CD4-positive, alpha-beta T cell (primary cell): Measurements from ENCODE around the gene ARHGEF39. TPM values are rescaled to one million over a fixed set of nuclear protein-coding genes. Genes with fewer than 3 reads are reported as not detected.
"Not testable (repeated sequence)": the region's sequence is repeated elsewhere in the genome, so short reads cannot be mapped to it uniquely, and the experiment has no call there.

Experiments used
- ATAC-seq: fragments of 200-7000 bp; cut with Tn5 transposase; one replicate; pipeline ENCODE4 v1.10.0; 2022; ENCODE audit warnings: mild to moderate bottlenecking; ENCODE audit not compliant: poor library complexity
- CTCF ChIA-PET: fragments of 350-600 bp; sonication (Branson Sonifier 250); formaldehyde crosslinking; loops from one replicate; lab custom pipeline; 2021; ENCODE audit warnings: antibody characterized with exemption, inconsistent platforms; lab: Charles Lee
- POLR2A ChIA-PET: fragments of 350-600 bp; sonication (Branson Sonifier 250); formaldehyde crosslinking; loops from one replicate; lab custom pipeline; 2021; ENCODE audit warnings: antibody characterized with exemption, inconsistent platforms; lab: Charles Lee
- DNase-seq, 14 experiments: peaks; one replicate each; pipeline ENCODE4 v3.0.0-alpha.2; 2013 to 2020; ENCODE audit warnings: mixed read lengths in 2 of 14
- H3K27ac ChIP-seq, 2 donors: one replicate each; pipeline versions ENCODE4 v1.5.1 to v1.7.0; 2013; ENCODE audit warnings: low read length in 2 of 2, low read depth in 1 of 2, mild to moderate bottlenecking in 1 of 2
- H3K27me3 ChIP-seq, 2 experiments: 1 replicate in 1 of 2; 2 replicates in 1 of 2; pipeline versions ENCODE4 v1.6.1 to v1.7.0; 2013; ENCODE audit warnings: low read length in 2 of 2, control low read depth in 1 of 2, mild to moderate bottlenecking in 1 of 2, moderate library complexity in 1 of 2; ENCODE audit not compliant: insufficient read depth in 2 of 2, control insufficient read depth in 1 of 2
- H3K36me3 ChIP-seq: one replicate; pipeline ENCODE4 v1.6.1; 2013; ENCODE audit warnings: low read length, control low read depth; ENCODE audit not compliant: insufficient read depth
- H3K4me1 ChIP-seq: one replicate; pipeline ENCODE4 v1.6.1; 2013; ENCODE audit warnings: low read length, control low read depth; ENCODE audit not compliant: insufficient read depth
- H3K4me3 ChIP-seq: one replicate; pipeline ENCODE4 v1.5.1; 2013; ENCODE audit warnings: mild to moderate bottlenecking, low read length, moderate library complexity
- H3K9me3 ChIP-seq, 2 experiments: 1 replicate in 1 of 2; 2 replicates in 1 of 2; pipeline versions ENCODE4 v1.6.1 to v1.7.0; 2013; ENCODE audit warnings: low read length in 2 of 2, mild to moderate bottlenecking in 2 of 2, control low read depth in 1 of 2, moderate library complexity in 1 of 2; ENCODE audit not compliant: control insufficient read depth in 1 of 2, insufficient read depth in 1 of 2
- H3K27ac Mint-ChIP-seq: one replicate; pipeline ENCODE4 v1.8.0; 2020; ENCODE audit warnings: mixed read lengths
- H3K27me3 Mint-ChIP-seq: one replicate; pipeline ENCODE4 v1.8.0; 2021; ENCODE audit warnings: mixed read lengths
- H3K36me3 Mint-ChIP-seq: one replicate; pipeline ENCODE4 v1.8.0; 2021; ENCODE audit warnings: low read depth, mixed read lengths
- H3K4me1 Mint-ChIP-seq: one replicate; pipeline ENCODE4 v1.8.0; 2021; ENCODE audit warnings: low read depth, mixed read lengths
- H3K4me3 Mint-ChIP-seq: one replicate; pipeline ENCODE4 v1.8.0; 2020; ENCODE audit warnings: mild to moderate bottlenecking, mixed read lengths
- H3K9me3 Mint-ChIP-seq: one replicate; pipeline ENCODE4 v1.8.0; 2020; ENCODE audit warnings: mixed read lengths
- intact Hi-C, 2 experiments: fragments of 100-400 bp; cut with DNase I in 1 of 2; cut with micrococcal nuclease in 1 of 2; formaldehyde crosslinking; loops; one replicate each; pipeline versions ENCODE4 v1.15.1 to v1.9.0; 2023 to 2025; cut with DNase I, micrococcal nuclease
- total RNA-seq, 174 experiments: library from RNA in 2 of 174; stranded (reverse) in 2 of 174; gene quantifications; one replicate each; pipeline ENCODE4 v1.2.3 and lab custom pipeline; 2021 to 2026
- TF ChIP-seq, protein P1 (sequence below): fragments of 200-600 bp; IDR thresholded peaks from one replicate; pipeline ENCODE4 v1.8.0; 2022; ENCODE audit warnings: antibody characterized with exemption, mild to moderate bottlenecking

ARHGEF39 gene
- total RNA-seq, 2 experiments from 2014 or later, result 0.08 to 0.17 TPM

DNA sequence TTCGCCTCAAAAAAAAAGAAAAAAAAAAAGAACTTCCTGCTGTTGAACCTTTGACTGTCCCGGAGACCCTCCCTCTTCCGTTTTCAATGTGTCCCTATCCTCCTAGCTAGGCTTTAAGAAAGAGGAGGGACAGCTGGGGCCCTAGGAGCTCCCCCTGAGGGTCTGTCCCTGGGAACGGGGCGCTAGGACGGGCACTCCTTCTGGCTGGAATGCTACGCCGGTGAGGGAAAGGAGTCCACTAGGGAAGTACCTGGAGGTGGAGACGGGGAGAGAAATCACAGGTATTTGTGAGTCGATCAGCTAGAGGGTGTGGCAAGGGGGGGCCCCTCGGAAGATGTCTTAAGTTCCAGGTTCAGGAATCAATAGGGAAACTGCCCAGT lies 18.9 kb downstream of the ARHGEF39 start:
- Mint-ChIP-seq H3K27me3 (no peaks in the 10 kb centered on the region), H3K9me3 (no peaks in the 10 kb centered on the region), H3K4me1 (peaks cover 73% of the 10 kb centered on the region), H3K4me3 (peak overlapping the region; percentile 94), H3K27ac (peak overlapping the region; percentile 94), H3K36me3 (peaks cover 32% of the 10 kb centered on the region)
- ATAC-seq, result no peak
- intact Hi-C loops, result loop anchor here (1.0 to 5.0 kb wide), 7 partner anchors 41 to 169 kb away; partner anchors contain the start of genes CREB3 (in 1 of the 2), GBA2 (in 1 of the 2), HINT2 (in 1 of the 2) and RGP1 (in 1 of the 2)
- POLR2A ChIA-PET, result interaction anchor here (0.6 to 6.3 kb wide), 23 partner anchors 11 to 1843 kb away, joined by 3 to 175 read pairs (median 10); partner anchors contain the start of genes ARHGEF39, CCDC107, CD72 and CREB3
- Histone ChIP-seq H3K4me1 (peaks cover 73% of the 10 kb centered on the region), H3K9me3 (no peaks in the 10 kb centered on the region), H3K27me3 (no peaks in the 10 kb centered on the region), H3K27ac (peak overlapping the region; percentile 80 to 82), H3K4me3 (peak overlapping the region; percentile 72), H3K36me3 (peaks cover 8% of the 10 kb centered on the region)
- TF ChIP-seq, protein P1, sequence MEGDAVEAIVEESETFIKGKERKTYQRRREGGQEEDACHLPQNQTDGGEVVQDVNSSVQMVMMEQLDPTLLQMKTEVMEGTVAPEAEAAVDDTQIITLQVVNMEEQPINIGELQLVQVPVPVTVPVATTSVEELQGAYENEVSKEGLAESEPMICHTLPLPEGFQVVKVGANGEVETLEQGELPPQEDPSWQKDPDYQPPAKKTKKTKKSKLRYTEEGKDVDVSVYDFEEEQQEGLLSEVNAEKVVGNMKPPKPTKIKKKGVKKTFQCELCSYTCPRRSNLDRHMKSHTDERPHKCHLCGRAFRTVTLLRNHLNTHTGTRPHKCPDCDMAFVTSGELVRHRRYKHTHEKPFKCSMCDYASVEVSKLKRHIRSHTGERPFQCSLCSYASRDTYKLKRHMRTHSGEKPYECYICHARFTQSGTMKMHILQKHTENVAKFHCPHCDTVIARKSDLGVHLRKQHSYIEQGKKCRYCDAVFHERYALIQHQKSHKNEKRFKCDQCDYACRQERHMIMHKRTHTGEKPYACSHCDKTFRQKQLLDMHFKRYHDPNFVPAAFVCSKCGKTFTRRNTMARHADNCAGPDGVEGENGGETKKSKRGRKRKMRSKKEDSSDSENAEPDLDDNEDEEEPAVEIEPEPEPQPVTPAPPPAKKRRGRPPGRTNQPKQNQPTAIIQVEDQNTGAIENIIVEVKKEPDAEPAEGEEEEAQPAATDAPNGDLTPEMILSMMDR, result no peak
- CTCF ChIA-PET, result interaction anchor here (1.1 to 7.8 kb wide), 14 partner anchors 13 to 529 kb away, joined by 3 to 94 read pairs (median 12); partner anchors contain the start of genes ARHGEF39, CCDC107, CREB3 and FAM221B
- peak in 2 of 14 experiments; percentile 39 to 47 for DNase-seq

DNA sequence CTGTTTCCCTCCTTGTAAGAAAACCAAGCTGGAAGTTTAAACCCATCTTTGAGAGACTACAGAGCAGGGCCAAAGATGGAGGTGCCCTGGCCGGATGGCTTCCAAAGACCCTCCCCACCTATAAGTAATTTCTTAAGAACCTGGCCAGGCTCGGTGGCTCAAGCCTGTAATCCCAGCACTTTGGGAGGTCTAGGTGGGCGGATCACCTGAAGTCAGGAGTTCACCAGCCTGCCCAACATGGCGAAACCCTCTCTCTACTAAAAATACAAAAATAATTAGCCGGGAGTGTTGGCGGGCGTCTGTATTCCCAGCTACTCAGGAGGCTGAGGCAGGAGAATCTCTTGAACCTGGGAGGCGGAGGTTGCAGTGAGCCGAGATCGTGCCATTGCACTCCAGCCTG lies 19.3 kb downstream of the ARHGEF39 start:
- Histone ChIP-seq H3K4me3 (peak overlapping the region; percentile 72), H3K4me1 (peaks cover 69% of the 10 kb centered on the region), H3K27ac (peak overlapping the region; percentile 80 to 82)
- Mint-ChIP-seq H3K27ac (peak overlapping the region; percentile 94), H3K4me1 (peaks cover 73% of the 10 kb centered on the region), H3K4me3 (peak overlapping the region; percentile 94), H3K36me3 (peaks cover 32% of the 10 kb centered on the region)
- H3K9me3 ChIP-seq, H3K27me3 Mint-ChIP-seq, ATAC-seq, H3K9me3 Mint-ChIP-seq, H3K27me3 ChIP-seq, DNase-seq, H3K36me3 ChIP-seq: not testable (repeated sequence)
- ChIA-PET CTCF (interaction anchor here (0.7 to 7.8 kb wide), 12 partner anchors 14 to 539 kb away, joined by 3 to 94 read pairs (median 16); partner anchors contain the start of genes ARHGEF39, CCDC107, CREB3 and RMRP), POLR2A (interaction anchor here (0.8 to 6.3 kb wide), 18 partner anchors 11 to 103 kb away, joined by 4 to 175 read pairs (median 12); partner anchors contain the start of genes ARHGEF39, CCDC107, CD72 and CREB3)
- intact Hi-C loops, result loop anchor here (1.0 to 5.0 kb wide), 7 partner anchors 41 to 169 kb away; partner anchors contain the start of genes CREB3 (in 1 of the 2), GBA2 (in 1 of the 2), HINT2 (in 1 of the 2) and RGP1 (in 1 of the 2)

DNA sequence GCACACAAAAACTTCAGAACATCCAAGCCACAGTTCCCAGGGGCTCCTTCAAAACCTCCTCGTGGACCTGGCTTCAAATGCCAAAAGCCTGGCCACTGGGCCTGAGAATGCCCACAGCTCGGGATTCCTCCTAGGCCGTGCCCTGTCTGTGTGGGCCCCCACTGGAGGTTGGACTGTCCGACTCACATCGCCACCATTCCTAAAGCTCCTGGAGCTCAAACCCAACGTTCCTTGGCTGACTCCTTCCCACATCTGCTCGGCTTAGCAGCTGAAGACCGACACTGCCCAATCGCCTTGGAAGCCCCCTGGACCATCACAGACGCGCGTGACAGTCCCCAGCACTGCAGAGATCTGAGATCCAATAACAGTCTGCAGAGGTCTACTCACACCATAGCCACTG lies 21.9 kb downstream of the ARHGEF39 start:
- DNase-seq, result no peak

DNA sequence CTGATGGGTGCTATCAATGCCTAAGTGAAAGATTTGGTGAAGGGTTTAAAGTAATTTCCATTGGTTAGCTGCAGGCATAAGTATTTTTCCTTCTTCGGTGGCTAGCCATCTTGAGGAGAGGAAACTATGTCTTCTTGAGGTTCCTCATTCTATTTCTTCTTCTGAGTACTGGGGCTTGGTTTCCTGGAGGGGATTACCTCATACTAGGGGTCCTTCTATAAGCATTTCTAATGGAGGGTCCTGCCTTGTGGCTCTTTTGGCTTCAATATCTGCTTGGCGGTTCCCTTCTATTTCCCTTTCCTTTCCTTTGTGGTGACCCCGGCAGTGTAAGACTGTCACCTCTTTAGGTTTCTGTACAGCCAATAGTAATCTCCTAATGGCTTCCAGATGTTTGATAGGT lies 23.5 kb downstream of the ARHGEF39 start:
- peaks cover 14% of the 10 kb centered on the region for H3K36me3 Mint-ChIP-seq
- H3K27ac Mint-ChIP-seq, result peak overlapping the region; percentile 51
- peaks cover 73% of the 10 kb centered on the region for H3K4me1 Mint-ChIP-seq
- ATAC-seq, H3K27me3 ChIP-seq, intact Hi-C loops, H3K9me3 ChIP-seq, H3K36me3 ChIP-seq, CTCF ChIA-PET, H3K4me3 Mint-ChIP-seq, H3K9me3 Mint-ChIP-seq, DNase-seq, H3K4me3 ChIP-seq, H3K27me3 Mint-ChIP-seq, POLR2A ChIA-PET, H3K27ac ChIP-seq: not testable (repeated sequence)
- H3K4me1 ChIP-seq, result peaks cover 50% of the 10 kb centered on the region

More for the DNA sequence above, 21.9 kb downstream of the ARHGEF39 start:
- Mint-ChIP-seq H3K27ac (peak overlapping the region; percentile 51), H3K9me3 (no peaks in the 10 kb centered on the region), H3K36me3 (peaks cover 22% of the 10 kb centered on the region), H3K4me3 (peak overlapping the region; percentile 20), H3K27me3 (no peaks in the 10 kb centered on the region), H3K4me1 (peaks cover 69% of the 10 kb centered on the region)
- H3K4me3 ChIP-seq, result no peak overlapping the region
- ChIA-PET POLR2A (no interaction called here), CTCF (interaction anchor here (1.0 to 1.3 kb wide), 2 partner anchors 26 to 39 kb away, joined by 3 to 4 read pairs; no protein-coding TSS in a partner anchor)
- no peak overlapping the region for H3K27ac ChIP-seq
- no peaks in the 10 kb centered on the region for H3K36me3 ChIP-seq
- no peaks in the 10 kb centered on the region for H3K9me3 ChIP-seq
- intact Hi-C loops, result no loop called here
- TF ChIP-seq, protein P1, result no peak
- no peak for ATAC-seq
- H3K27me3 ChIP-seq, result no peaks in the 10 kb centered on the region
- peaks cover 51% of the 10 kb centered on the region for H3K4me1 ChIP-seq

DNA sequence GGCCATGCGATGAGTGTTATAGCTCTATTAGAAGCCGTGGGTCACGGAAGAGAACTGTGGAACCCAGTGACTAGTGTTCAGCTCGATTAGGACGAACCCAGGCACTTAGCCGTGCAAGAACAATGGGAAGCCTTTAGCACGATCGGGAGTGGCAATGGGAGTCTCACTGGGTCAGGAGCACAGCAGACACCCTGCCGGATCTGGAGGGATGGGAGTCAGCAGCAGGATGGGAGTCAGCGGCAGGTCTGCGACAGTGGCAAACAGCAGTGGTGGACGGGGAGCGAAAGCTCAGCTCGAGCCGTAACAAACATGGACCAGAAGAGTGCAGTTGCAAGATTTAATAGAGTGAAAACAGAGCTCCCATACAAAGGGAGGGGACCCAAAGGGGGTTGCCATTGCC lies 24.6 kb downstream of the ARHGEF39 start:
- H3K36me3 Mint-ChIP-seq, H3K9me3 ChIP-seq, H3K27ac ChIP-seq, DNase-seq, H3K9me3 Mint-ChIP-seq, H3K27me3 ChIP-seq, H3K4me3 ChIP-seq, H3K36me3 ChIP-seq, ATAC-seq, intact Hi-C loops, H3K27me3 Mint-ChIP-seq: not testable (repeated sequence)
- Mint-ChIP-seq H3K27ac (peak overlapping the region; percentile 65), H3K4me3 (peak overlapping the region; percentile 42), H3K4me1 (peaks cover 74% of the 10 kb centered on the region)
- peaks cover 50% of the 10 kb centered on the region for H3K4me1 ChIP-seq
- CTCF ChIA-PET, result interaction anchor here (2.0 kb wide), 1 partner anchor 37 kb away, joined by 5 read pairs; no protein-coding TSS in a partner anchor
- POLR2A ChIA-PET, result interaction anchor here (0.9 to 1.9 kb wide), 2 partner anchors 21 to 23 kb away, joined by 3 to 7 read pairs; no protein-coding TSS in a partner anchor
